K562 (cell line): ENCODE measurements around the gene TRPM4. TPM values are rescaled to one million over a fixed set of nuclear protein-coding genes. Genes with fewer than 3 reads are reported as not detected.
A peak's percentile ranks its signal among the peaks of the same experiment; 100 is the strongest.

ENCODE experiments used
- BCOR ChIP-seq: fragments of 450-650 bp; IDR thresholded peaks from 2 replicates; pipeline ENCODE4 v1.6.1; 2016
- CTCF ChIP-seq, 3 experiments: IDR thresholded peaks in 2 of 3; conservative IDR thresholded peaks in 1 of 3; 2 replicates each; pipeline ENCODE4 v1.5.1; 2011 to 2012; ENCODE audit warnings: low read length in 3 of 3, mild to moderate bottlenecking in 3 of 3, control low read depth in 2 of 3, improper control_type of control experiment in 1 of 3, inconsistent platforms in 1 of 3, low read depth in 1 of 3, mixed read lengths in 1 of 3, moderate library complexity in 1 of 3; ENCODE audit not compliant: insufficient read depth in 2 of 3
- DMBX1 ChIP-seq: fragments of 250-450 bp; sonication (Bioruptor Pico); IDR thresholded peaks from 2 replicates; pipeline ENCODE4 v1.8.0; 2022; ENCODE audit warnings: inconsistent platforms, mild to moderate bottlenecking, moderate library complexity, borderline replicate concordance
- HIVEP1 ChIP-seq: fragments of 250-450 bp; sonication (Bioruptor Pico); IDR thresholded peaks from 2 replicates; pipeline ENCODE4 v1.4.0; 2020; ENCODE audit warnings: mild to moderate bottlenecking
- NFRKB ChIP-seq: fragments of 450-650 bp; IDR thresholded peaks from 2 replicates; pipeline ENCODE4 v1.6.1; 2016; ENCODE audit warnings: low read depth
- PTBP1 ChIP-seq: fragments of 200-400 bp; formaldehyde crosslinking; IDR thresholded peaks from 2 replicates; pipeline ENCODE4 v1.6.1; 2017; ENCODE audit warnings: low read depth, low read length
- REST ChIP-seq, 2 experiments: fragments of 450-650 bp; formaldehyde crosslinking in 1 of 2; IDR thresholded peaks; 2 replicates each; pipeline versions ENCODE4 v1.4.0 to v1.6.1; 2014 to 2020; ENCODE audit warnings: mild to moderate bottlenecking in 2 of 2, borderline replicate concordance in 1 of 2, low read depth in 1 of 2
- RHOXF2B ChIP-seq: fragments of 250-450 bp; sonication (Bioruptor Pico); conservative IDR thresholded peaks from 2 replicates; pipeline ENCODE4 v1.5.1; 2021
- SREBF2 ChIP-seq: sonication (generic); formaldehyde crosslinking; IDR thresholded peaks from 2 replicates; pipeline ENCODE4 v1.4.0; 2020; ENCODE audit warnings: mild to moderate bottlenecking, missing genetic modification reagents
- TCF7 ChIP-seq: sonication (generic); IDR thresholded peaks from 2 replicates; pipeline ENCODE4 v1.6.1; 2016; ENCODE audit warnings: antibody characterized with exemption, borderline replicate concordance
- ZBTB2 ChIP-seq: fragments of 450-650 bp; IDR thresholded peaks from 2 replicates; pipeline ENCODE4 v1.6.1; 2016; ENCODE audit warnings: antibody characterized with exemption
- ZBTB43 ChIP-seq: sonication (generic); formaldehyde crosslinking; IDR thresholded peaks from 2 replicates; pipeline ENCODE4 v1.8.0; 2023; ENCODE audit warnings: mild to moderate bottlenecking, missing genetic modification reagents
- ZNF584 ChIP-seq: fragments of 200-800 bp; sonication (Bioruptor generic); IDR thresholded peaks from 2 replicates; pipeline ENCODE4 v1.6.1; 2016; ENCODE audit warnings: low read depth, mild to moderate bottlenecking, missing genetic modification characterization, missing compliant biosample characterization
- ZNF766 ChIP-seq: fragments of 200-800 bp; sonication (Bioruptor generic); conservative IDR thresholded peaks from 2 replicates; pipeline ENCODE4 v1.6.1; 2016; ENCODE audit warnings: missing genetic modification characterization, missing compliant biosample characterization
- polyA plus RNA-seq, 8 experiments: library from polyadenylated mRNA; depleted of rRNA in 4 of 8; stranded (reverse) in 5 of 8; unstranded in 3 of 8; fragments of >200 nt; fragmentation: Nextera tagmentation in 2 of 8; fragmentation: Illumina TruSeq in 1 of 8; extraction: Ambion mirVana in 2 of 8; extraction: Trizol in 1 of 8; gene quantifications; 2 replicates each; pipeline versions ENCODE4 v1.2.1 to v1.2.3, GENCODE V29; 2011 to 2014; ENCODE audit warnings: inconsistent platforms in 1 of 8, missing spikeins in 1 of 8
- total RNA-seq, 7 experiments: library from RNA; depleted of rRNA in 6 of 7; stranded (reverse); fragments of >200 nt in 6 of 7; fragmentation: Illumina TruSeq in 2 of 7; extraction: Trizol in 2 of 7; gene quantifications; 2 replicates each; pipeline versions ENCODE4 v1.2.1 to v1.2.3, GENCODE V29; 2011 to 2021; ENCODE audit warnings: low replicate concordance in 1 of 7

The TRPM4 gene
- total and polyA plus RNA-seq, 9 of the 15 experiments (the other 6 are each of a cell fraction or from before 2014, with no cell fraction given), result 6.5 to 45.4 (median 15.2) TPM

GRCh38 chr19:49118565-49119410 is 38.8 kb upstream of the TRPM4 start, which contains the start of gene C19orf73 (continued):
- no peak; the same call in 1 of the 2 replicates for TF ChIP-seq REST (IDR thresholded peaks at IDR 0.05; ENCODE audit: borderline replicate concordance)
- TF ChIP-seq REST (CRISPR knock-in tag; IDR thresholded peaks at IDR 0.05; ENCODE audit: low read depth), result peak; percentile 88
- TF ChIP-seq PTBP1, result no peak
- no peak; the same call in 1 of the 2 replicates for TF ChIP-seq ZNF766 (CRISPR knock-in tag)
- TF ChIP-seq DMBX1 (CRISPR knock-in tag), result 0 out of 2 replicates have a peak, but pooled peaks have one; percentile 69
- peak in 2 of 3 experiments; percentile 18 to 24; a peak in 2 of 6 replicates for TF ChIP-seq CTCF (IDR thresholded peaks at IDR 0.05 in 2 of 3, conservative IDR thresholded peaks at IDR 0.05 in 1 of 3; ENCODE audit: insufficient read depth in 2 of 3, low read depth in 1 of 3, low read length in 3 of 3)
- 0 out of 2 replicates have a peak, but pooled peaks have one; percentile 42 for TF ChIP-seq ZBTB43 (CRISPR knock-in tag)
- peak; percentile 47; the same call in 1 of the 2 replicates for TF ChIP-seq BCOR
- TF ChIP-seq NFRKB, result no peak
- peak; percentile 89 for TF ChIP-seq ZBTB2
- TF ChIP-seq HIVEP1, result no peak
- TF ChIP-seq ZNF584 (CRISPR knock-in tag), result no peak
- TF ChIP-seq RHOXF2B, result no peak; the same call in 1 of the 2 replicates
- no peak for TF ChIP-seq SREBF2
- TF ChIP-seq TCF7, result peak; percentile 16; the same call in 1 of the 2 replicates
